GM12891 (cell line): ENCODE data around the gene LOC128125822.

Experiments used
- POLR2A ChIP-seq: IDR thresholded peaks from 2 replicates; pipeline ENCODE4 v1.6.1; 2011; ENCODE audit warnings: low read depth, low read length, control low read depth
- POLR2AphosphoS5 ChIP-seq: IDR thresholded peaks from 2 replicates; pipeline ENCODE4 v1.6.1; 2011; ENCODE audit warnings: low read depth, low read length, control low read depth
- SPI1 ChIP-seq: IDR thresholded peaks from 2 replicates; pipeline ENCODE4 v1.6.1; 2011; ENCODE audit warnings: low read depth, low read length, control low read depth
- TAF1 ChIP-seq: IDR thresholded peaks from 2 replicates; pipeline ENCODE4 v1.6.1; 2011; ENCODE audit warnings: low read depth, low read length, control low read depth

DNA sequence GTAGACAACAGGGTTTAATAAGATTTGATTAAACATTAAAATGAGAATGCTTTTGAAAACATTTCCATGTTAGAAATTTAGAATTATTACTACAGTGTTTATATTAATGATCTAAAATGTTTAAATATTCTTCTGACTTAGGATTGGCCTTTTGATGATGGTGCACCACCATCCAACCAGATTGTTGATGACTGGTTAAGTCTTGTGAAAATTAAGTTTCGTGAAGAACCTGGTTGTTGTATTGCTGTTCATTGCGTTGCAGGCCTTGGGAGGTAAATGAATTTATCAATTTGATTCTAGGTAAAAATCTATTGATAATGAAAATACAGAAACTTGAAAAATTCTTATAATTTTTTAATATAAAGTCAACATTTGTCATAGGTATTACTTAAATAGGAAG lies 6.5 kb downstream of the LOC128125822 start:
- TF ChIP-seq TAF1 = no peak
- TF ChIP-seq POLR2AphosphoS5 = no peak
- TF ChIP-seq POLR2A = no peak
- TF ChIP-seq SPI1 = no peak
